ENCODE measurements around the gene TBC1D16.
"Not testable (repeated sequence)": the region's sequence is repeated elsewhere in the genome, so short reads cannot be mapped to it uniquely, and the experiment has no call there.

Gene TBC1D16

DNA sequence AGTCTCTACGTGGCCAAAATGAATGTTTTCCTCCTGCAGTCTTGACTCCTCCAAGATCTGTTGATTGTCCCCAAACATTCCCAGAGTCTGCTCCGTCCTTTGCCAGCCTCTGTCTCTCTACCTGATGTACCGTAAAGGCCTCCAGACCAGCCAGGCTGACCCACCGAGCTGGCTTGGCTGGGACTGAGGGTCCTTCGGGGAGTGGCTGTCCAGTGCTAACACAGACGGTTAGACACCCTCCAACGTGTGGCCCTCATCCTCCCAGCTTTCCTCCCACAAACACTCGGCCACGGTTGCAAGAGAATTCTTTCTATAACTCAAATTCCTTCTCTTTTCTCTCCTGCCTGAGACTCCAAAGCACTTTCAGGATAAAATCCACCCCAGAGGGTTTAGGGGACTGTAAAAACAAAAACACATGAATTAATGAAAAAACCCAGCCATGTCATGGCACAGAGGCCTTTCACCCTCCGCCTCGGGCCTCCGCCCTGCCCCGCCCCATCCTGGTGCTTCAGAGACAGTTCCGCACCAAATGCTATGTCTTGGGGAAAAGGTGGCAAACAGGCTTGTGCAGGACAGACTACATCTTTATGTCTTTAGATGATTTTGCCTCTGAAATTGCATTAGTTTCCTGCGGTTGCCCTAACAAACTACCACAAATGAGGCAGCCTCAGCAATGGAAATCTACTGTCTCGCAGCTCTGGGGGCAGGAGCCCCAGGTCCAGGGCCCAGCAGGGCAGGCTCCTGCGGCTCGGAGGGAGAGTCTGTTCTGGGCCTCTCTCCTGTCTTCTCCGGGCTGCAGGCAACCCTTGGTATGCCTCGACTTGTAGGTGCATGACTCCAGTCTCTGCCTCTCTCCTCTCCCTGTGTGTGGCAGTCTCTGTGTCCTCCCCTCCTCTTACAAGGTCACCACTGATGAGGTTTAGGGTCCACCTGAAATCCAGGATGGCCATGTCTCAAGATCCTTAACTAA lies 124.0 kb downstream of the TBC1D16 start:
- DNase-seq = no peak

DNA sequence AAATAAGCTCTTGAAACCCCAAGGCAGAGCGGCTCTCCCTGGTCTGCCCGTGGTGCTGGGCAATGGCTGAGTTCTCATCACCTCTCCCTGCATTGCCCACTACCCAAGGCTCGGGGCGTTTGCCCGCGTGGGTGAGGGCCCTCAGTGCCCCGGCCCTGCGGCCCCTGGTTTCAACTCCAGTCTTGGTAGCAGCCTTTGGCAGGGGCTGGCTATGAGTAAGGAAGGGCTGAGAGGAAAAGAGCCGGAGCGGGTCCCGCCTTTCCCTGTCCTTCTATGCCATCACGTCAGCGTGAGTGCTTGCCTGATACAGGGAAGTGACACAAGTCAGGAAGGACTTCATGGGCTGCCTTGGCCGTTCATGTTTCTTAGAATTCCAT lies 124.7 kb downstream of the TBC1D16 start:
- DNase-seq = no peak

DNA sequence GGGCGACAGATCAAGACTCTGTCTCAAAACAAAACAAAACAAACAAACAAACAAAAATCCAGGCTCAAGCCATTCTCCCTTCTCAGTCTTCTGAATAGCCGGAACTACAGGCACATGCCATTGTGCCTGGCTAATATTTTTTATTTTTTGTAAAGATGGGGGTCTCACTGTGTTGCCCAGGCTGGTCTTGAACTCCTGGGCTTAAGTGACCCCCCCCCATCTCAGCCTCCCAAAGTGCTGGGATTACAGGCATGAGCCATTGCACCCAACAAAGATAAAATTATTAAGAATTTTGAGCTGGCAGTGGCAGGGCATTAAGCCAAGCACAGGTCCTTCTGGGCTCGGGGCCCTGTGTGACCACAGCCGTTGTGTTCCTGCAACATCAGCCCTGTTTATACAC lies 126.6 kb downstream of the TBC1D16 start:
- DNase-seq = no peak

DNA sequence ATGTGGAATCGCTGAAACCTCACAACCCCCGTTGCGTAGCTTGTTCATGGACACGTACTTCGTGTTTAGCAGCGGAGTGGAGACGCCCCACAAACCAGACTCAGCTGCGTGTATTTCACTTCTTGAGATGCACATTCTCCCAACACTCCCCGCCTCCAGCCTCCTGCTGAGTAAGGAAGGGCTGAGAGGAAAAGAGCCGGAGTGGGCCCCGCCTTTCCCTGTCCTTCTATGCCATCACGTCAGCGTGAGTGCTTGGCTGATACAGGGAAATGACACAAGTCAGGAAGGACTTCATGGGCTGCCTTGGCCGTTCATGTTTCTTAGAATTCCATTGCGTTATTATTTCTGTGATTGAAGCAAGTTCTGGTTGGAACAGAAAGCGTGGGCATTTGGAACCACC lies 127.8 kb downstream of the TBC1D16 start:
- DNase-seq = no peak

DNA sequence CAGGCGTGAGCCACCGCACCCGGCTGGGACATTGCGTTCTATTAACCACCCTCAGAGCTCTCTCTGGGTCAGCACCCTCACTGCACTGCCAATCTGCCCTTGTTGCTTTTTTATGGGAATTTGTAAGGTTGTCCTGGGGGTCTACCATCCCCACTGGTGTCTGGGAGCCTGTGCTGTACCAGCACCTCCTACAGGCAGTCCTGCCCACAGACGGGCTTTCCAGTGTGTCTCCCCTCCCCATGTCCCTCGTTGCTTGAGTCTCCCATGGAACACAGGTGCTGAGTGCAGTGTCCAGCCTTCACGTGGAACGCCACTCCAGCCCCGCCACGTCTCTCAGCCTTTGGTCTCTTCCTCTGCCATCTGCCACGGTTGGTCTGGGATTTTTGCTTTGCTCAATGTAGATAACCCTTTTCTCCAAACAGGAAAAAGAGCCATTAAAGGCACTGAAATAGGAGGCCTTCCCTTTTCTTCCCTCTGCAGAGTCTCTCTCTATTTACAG lies 128.4 kb downstream of the TBC1D16 start:
- no peak for DNase-seq

DNA sequence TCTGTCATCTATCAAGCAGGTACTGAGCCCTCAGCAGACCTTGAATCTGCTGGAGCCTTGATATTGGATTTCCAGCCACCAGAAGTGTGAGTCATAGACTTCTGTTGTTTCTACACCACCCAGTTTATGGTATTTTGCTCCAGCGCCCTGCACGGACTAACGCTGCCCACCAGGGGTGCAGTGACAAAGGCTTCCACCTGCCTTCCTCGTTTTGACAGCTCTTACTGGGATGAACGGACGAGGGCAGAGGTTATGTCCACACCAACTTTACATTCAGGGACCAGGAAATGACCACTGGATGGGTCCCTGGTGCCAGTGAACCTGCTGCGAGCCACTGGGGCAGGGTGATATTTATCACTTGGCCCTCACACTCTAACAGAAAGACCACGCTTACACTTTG lies 129.8 kb downstream of the TBC1D16 start:
- DNase-seq = no peak

DNA sequence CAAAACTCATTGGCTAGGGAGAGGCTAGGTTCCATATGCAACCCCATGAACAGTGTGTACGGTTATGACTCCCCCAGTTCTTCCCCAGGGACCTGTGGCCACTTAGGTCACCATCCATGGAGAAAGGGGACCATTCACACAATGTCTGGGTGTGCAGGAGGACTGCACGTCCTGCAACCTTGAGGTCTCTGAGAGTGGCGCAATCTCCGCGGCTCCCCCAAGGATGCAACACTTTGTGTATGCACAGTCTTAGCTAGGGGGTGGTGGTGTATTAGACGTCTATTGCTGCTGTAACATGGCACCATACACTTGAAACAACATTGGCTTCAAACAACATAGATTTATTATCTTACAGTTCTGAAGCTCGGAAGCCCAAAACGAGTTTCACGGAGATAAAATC lies 130.8 kb downstream of the TBC1D16 start:
- no peak for DNase-seq

DNA sequence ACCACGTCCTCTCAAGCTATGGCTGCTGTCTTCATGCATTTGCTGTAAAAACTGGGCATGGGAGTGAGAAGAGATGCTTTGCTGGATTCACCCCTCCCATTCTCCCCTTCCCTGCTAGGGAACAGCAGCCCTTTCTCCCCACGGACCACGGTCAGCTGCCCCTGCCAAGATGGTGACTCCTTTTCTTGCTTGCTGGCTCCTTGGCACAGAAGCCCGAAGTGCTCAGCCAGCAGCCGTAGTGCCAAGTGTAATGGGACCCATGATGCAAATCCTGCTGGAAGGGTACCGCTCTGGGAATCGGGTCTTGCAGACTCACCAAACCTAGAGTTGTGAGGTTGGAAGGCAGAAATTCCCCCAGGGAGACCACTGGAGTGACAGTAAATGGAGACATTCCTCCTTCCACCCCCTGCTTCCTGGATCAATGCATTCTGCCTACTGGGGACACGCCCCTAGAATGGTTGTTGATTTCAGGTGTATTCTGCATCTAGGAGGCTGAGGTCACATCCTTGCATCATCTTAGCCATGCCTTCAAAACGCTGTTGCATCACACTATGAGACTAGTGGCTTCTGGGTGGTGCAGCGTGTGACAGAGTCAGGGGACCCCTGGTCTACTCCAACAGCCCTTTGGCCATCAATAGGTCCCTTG lies 133.4 kb downstream of the TBC1D16 start:
- no peak for DNase-seq

DNA sequence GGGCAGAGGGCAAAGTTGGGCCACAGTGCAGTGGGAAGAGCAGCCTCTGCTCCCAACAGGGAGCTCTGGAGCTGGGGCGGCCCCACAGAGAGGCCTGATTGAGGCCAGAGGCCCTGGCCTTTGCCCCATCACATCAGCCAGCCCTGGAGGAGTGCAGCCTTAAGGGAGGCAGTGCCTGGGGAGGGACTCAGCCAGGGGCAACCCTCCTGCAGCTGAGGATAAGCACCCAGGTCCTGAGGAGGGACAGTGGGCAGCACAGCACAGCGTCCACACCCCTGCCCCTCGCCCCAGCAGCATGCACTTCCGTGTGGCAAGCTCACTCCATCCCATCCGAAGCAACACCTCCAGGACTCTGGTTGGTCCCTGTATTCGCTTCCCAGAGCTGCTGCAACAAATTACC lies 134.5 kb downstream of the TBC1D16 start:
- DNase-seq = no peak

DNA sequence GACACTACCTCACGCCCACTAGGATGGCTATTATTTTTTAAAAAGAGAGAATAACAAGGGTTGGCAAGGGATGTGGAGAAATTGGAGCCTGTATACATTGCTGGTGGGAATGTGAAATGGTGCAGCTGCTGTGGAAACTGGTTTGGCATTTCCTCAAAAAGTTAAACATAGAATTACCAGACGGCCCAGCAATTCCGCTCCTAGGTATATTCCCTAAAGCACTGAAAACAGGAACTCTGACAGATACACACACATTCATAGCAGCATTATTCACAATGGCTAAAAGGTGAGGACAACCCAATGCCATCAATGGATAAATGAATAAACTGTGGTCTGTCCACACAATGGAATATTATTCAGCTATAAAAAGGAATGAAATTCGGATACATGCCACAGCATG lies 136.1 kb downstream of the TBC1D16 start:
- DNase-seq = no peak

DNA sequence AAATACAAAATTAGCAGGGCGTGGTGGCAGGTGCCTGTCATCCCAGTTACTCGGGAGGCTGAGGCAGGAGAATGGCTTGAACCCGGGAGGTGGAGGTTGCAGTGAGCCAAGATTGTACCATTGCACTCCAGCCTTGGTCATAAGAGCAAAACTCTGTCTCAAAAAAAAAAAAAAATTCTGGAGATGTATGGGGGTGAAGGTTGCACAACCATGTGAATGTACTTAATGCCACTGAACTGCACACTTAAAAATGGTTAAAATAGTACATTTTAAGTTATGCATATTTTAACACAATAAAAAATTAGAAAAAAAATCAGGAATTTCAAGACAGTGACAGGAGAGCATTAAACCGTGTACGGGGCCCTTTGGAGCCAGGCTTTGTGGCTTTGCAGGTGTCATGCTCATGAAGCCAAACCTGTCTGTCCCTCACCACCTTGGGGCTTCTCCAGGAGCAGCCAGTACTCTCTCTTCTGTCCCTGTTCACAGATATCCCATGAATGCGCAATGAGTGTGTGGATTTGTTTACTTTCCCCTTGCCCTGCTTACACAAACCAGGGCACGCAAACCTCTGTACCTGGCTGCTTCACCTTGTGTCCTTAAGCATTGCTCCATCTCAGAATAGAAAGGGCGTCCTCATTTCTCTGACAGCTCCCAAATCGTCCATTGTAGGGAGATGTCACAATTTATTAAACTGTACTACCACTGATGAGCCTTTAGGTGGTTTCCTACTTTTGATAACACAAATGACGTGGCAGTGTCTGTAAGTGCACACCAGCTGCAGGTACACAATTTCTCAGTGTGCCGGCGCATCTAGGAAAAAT lies 138.2 kb downstream of the TBC1D16 start:
- no peak for DNase-seq

DNA sequence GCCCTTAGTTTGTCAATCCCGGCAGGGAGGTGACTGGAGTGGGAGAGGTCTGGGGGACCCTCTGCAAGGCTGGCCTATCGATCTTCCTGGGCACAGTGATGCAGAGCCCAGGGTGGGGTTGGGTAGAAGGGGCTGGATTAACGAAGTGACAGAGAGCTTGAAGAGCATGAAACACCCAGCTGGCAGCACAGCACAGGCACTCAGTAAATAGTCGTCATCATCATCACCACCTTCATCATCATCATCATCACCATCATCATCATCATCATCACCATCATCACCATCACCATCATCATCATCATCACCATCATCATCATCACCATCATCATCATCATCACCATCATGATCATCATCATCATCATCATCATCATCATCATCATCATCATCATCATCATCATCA lies 142.2 kb downstream of the TBC1D16 start:
- not testable (repeated sequence) for DNase-seq

DNA sequence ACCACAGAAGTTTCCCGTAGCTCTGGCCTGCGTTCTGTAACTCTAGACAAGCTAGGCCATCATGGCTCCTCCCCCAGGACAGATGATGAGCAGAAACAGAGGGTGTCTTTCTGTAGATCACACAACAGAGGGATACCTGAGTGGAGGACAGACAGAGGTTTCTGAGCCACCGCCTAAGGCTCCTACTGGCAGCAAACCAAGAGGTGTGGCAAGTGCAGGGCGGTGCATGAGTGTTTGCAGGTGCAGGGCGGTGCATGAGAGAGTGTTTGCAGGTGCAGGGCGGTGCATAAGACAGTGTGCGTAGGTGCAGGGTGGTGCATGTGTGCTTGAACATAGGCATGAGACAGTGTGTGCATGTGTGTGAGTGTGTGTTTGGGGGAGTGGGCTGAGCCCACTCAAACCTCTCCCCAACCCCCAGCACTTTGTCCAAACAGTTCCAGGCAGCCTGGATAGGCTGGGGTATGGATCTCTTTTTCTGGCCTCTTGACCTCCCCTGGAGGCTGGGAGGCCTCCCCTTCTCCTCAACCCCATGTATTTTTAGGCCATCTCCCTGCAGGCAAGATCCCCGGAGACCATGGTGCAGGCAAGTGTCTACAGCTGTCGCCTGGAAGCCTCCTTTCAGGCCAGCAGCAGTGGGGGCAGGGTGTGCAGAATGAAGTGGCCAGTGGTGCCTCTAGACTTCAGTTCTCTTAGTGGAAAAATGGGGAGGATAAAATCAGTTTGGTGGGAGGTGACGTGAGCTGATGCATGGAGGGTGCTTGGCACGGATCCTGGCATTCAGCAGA lies 143.0 kb downstream of the TBC1D16 start:
- no peak for DNase-seq

DNA sequence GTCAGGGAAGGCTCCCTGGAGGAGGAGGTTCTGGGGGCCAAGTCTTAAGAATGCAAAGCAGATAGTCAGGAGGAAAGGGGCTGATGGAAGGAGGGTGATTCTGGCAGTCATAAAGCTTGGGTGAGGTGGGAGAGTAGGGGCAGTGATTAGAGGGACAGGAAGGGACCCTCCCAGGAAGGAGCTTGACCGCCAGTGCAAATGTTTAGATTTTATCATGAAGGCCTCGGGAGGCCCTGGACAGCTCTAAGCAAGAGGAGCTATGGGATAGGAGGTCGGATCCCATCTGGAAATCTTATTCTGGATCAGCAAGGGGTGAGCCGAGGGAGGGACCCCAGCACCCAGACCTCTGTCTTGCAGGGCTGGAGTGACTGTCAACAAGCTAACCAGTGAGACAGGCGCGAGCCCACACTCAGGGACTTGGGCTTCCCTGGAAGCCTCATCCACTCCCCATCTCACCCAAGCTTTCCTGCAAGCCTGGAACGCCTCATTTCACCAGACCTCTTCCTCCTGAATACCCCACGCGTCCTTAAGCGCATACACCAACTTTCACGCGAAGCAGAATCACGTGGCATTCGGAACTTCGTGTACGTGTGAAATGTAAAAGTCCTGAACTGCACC lies 144.4 kb downstream of the TBC1D16 start:
- DNase-seq = no peak

DNA sequence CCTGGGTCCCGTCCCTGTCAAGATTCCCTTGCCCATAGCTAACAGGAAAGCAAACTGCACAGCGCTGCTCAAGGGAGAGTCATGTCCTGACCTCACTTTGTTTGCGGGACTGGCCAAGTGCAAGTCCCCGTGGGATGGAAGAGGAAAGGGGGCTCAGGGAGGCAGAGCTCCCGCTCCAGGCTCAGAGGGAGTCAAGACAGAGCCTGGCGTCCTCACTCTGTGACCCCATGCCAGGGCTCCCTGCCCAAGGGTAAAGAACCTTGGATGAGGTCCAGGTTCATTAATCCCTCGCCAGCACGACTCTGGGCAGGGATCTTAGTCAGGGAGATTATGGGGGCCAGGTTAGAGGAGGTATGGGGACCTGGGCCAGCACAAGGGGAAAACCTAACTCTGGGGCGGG lies 145.0 kb downstream of the TBC1D16 start:
- DNase-seq = no peak

DNA sequence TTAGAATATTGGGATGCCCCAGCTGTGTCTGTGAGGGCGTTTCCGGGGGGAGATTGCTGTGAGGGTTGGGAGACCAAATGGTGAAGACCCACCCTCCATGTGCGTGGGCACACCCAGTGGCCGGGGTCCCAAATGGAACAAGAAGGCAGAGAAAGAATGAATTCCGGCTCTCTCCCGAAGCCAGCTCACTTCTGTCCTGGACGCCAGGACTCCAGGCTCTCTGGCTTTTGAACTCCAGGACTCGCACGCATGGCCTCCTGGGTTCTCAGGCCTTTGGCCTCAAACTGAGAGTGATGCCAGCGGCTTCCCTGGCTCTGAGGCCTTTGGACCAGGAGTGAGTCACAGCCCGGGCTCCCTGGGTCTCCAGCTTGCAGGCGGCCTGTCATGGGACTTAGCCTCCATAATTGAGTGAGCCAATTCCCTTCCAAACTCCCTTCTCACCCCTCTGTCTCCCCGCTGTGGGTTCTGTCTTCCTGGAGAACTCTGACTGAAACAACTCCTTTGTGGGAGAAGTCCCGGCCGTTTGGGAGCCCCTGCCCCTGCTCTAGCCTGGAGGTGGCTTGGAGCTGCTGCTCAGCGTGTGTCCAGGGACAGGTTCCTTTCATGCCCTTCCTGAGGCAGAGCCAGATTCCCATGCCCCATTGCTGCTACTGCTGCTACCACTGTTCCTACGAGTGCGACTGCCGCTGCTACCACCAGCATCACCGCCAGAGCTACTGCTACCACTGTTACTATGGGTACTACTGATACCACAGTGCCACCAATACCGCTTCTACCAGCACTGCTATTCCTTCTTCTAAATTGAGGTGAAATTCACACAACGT lies 146.6 kb downstream of the TBC1D16 start:
- DNase-seq = no peak

DNA sequence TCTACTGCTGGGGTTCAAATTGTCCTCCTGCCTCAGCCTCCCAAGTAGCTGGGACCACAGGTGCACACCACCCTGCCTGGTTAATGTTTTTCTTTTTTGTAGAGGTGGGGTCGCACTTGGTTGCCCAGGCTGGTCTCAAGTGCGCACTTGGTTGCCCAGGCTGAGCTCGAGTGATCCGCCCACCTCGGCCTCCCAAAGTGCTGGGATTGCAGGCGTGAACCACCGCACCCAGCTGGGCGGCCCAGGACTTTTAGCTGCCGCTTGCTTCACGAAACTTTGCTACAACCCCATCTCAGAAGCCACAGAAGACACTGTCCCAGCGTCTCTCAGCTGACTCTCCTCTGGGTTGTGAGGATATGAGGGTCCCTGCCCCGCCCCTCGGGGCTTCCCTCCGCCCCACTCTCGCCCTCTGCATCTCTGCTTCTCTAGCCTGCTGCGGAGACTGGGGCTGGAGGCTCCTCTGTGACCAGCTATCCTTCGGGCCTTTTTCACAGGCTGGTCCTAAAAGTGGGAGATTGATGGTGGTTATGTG lies 147.6 kb downstream of the TBC1D16 start:
- DNase-seq = no peak

DNA sequence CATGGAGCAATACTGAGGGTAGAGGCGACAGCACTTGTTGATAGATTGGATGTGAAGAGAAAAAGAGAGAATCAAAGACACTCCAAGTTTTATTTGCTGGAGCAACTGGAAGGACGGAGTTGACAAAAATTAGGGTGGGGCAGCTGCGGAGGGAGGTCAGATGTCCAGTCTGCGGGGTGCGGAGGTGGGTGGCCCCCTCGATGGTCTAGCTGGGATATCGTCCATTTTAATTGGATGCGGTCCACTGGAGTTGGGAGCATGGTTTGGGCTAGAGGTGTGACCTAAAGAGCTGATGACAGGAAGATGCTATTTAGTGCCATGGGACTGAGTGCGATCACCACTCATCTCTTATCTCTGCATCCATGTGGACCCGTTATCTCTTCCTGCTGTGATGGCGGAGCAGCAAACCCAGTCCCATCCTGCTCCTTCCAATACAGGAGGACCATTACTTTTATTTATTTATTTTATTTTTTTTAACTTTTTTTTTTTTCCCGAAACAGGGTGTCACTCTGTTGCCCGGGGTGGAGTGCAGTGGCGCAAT lies 148.2 kb downstream of the TBC1D16 start:
- no peak for DNase-seq

DNA sequence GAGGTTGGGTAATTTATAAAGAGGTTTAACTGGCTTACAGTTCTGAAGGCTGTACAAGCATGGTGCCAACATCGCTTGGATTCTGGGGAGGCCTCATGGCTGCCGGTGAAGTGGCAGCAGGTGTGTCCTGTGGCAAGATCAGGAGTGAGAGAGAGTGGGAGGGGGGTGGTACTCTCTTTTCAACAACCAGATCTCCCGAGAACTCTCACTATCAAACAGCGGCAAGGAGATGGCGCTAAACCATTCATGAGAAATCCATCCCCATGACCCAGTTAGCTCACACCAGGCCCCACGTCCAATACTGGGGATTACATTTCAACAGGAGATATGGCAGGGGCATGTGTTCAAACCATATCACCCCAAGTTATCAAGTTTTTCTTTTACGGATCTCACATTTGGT lies 152.5 kb downstream of the TBC1D16 start:
- DNase-seq = no peak

Measured in NCI-H526 (cell line).